Osteocyte (in vitro differentiated cells): ENCODE measurements around the gene FAM227B. TPM values are rescaled to one million over a fixed set of nuclear protein-coding genes. Genes with fewer than 3 reads are reported as not detected.

Experiments
- DNase-seq: peaks from one replicate; pipeline ENCODE4 v3.0.0; 2021; ENCODE audit warnings: mixed read lengths; ENCODE audit not compliant: unreplicated experiment; ENCODE audit errors: extremely low spot score
- H3K27ac Mint-ChIP-seq: one replicate; pipeline ENCODE4 v1.8.0; 2021; ENCODE audit warnings: mild to moderate bottlenecking, mixed read lengths; ENCODE audit not compliant: unreplicated experiment
- H3K27me3 Mint-ChIP-seq: one replicate; pipeline ENCODE4 v1.8.0; 2021; ENCODE audit warnings: mixed read lengths; ENCODE audit not compliant: unreplicated experiment
- H3K36me3 Mint-ChIP-seq: one replicate; pipeline ENCODE4 v1.8.0; 2021; ENCODE audit warnings: mixed read lengths; ENCODE audit not compliant: unreplicated experiment
- H3K4me1 Mint-ChIP-seq: one replicate; pipeline ENCODE4 v1.8.0; 2021; ENCODE audit warnings: mixed read lengths; ENCODE audit not compliant: unreplicated experiment
- H3K4me3 Mint-ChIP-seq: one replicate; pipeline ENCODE4 v1.8.0; 2021; ENCODE audit warnings: mild to moderate bottlenecking, moderate library complexity, mixed read lengths; ENCODE audit not compliant: unreplicated experiment
- H3K9me3 Mint-ChIP-seq: one replicate; pipeline ENCODE4 v1.8.0; 2021; ENCODE audit warnings: mixed read lengths; ENCODE audit not compliant: unreplicated experiment
- CTCF ChIP-seq: fragments of 200-600 bp; sonication (generic); IDR thresholded peaks from 2 replicates; pipeline ENCODE4 v1.5.0; 2021; ENCODE audit warnings: antibody characterized with exemption, mild to moderate bottlenecking, moderate library complexity
- total RNA-seq: library from RNA; stranded (reverse); gene quantifications from 2 replicates; pipeline ENCODE4 v1.2.1, GENCODE V29; 2021

FAM227B gene
- total RNA-seq, 1 donor from 2014 or later: 3.0 TPM

- H3K4me1 Mint-ChIP-seq: no peaks in the 10 kb centered on the region
- H3K27ac Mint-ChIP-seq: no peak overlapping the region
- no peaks in the 10 kb centered on the region for H3K27me3 Mint-ChIP-seq
- no peak overlapping the region for H3K4me3 Mint-ChIP-seq
- no peak for TF ChIP-seq CTCF
- peaks cover 20% of the 10 kb centered on the region for H3K36me3 Mint-ChIP-seq
- no peak for DNase-seq
- no peaks in the 10 kb centered on the region for H3K9me3 Mint-ChIP-seq
Observed at GRCh38 chr15:49330166-49330565, 290.5 kb downstream of the FAM227B start.

GRCh38 chr15:49328941-49329340 lies 291.7 kb downstream of the FAM227B start:
- no peak for DNase-seq
- Mint-ChIP-seq H3K4me1 (no peaks in the 10 kb centered on the region), H3K27ac (no peak overlapping the region), H3K4me3 (no peak overlapping the region), H3K9me3 (no peaks in the 10 kb centered on the region), H3K36me3 (peaks cover 17% of the 10 kb centered on the region), H3K27me3 (no peaks in the 10 kb centered on the region)
- no peak for TF ChIP-seq CTCF

- H3K4me1 Mint-ChIP-seq: no peaks in the 10 kb centered on the region
- no peak overlapping the region for H3K27ac Mint-ChIP-seq
- peaks cover 21% of the 10 kb centered on the region for H3K36me3 Mint-ChIP-seq
- H3K9me3 Mint-ChIP-seq: no peaks in the 10 kb centered on the region
- H3K4me3 Mint-ChIP-seq: no peak overlapping the region
- no peak for DNase-seq
- no peaks in the 10 kb centered on the region for H3K27me3 Mint-ChIP-seq
- TF ChIP-seq CTCF: no peak
Observed at GRCh38 chr15:49327927-49328326, 292.7 kb downstream of the FAM227B start.

GRCh38 chr15:49323207-49323606 lies 297.4 kb downstream of the FAM227B start:
- Mint-ChIP-seq H3K27me3 (no peaks in the 10 kb centered on the region), H3K4me1 (no peaks in the 10 kb centered on the region), H3K36me3 (peaks cover 43% of the 10 kb centered on the region), H3K9me3 (no peaks in the 10 kb centered on the region), H3K4me3 (no peak overlapping the region), H3K27ac (no peak overlapping the region)
- no peak for DNase-seq
- no peak for TF ChIP-seq CTCF

- H3K9me3 Mint-ChIP-seq: no peaks in the 10 kb centered on the region
- peaks cover 38% of the 10 kb centered on the region for H3K36me3 Mint-ChIP-seq
- no peak overlapping the region for H3K4me3 Mint-ChIP-seq
- no peaks in the 10 kb centered on the region for H3K27me3 Mint-ChIP-seq
- H3K27ac Mint-ChIP-seq: no peak overlapping the region
- H3K4me1 Mint-ChIP-seq: peaks cover 6% of the 10 kb centered on the region
- DNase-seq: no peak
- no peak for TF ChIP-seq CTCF
Observed at GRCh38 chr15:49320351-49320750, 300.3 kb downstream of the FAM227B start.
